HG03520 (cell line): Measurements from ENCODE around the gene PCDHGC5.

Experiments
- ATAC-seq: cut with Tn5 transposase; IDR thresholded peaks from one replicate; pipeline ENCODE4 v1.9.1; 2021; ENCODE audit warnings: mild to moderate bottlenecking, moderate library complexity; ENCODE audit not compliant: unreplicated experiment

The PCDHGC5 gene

GRCh38 chr5:141488591-141489561 lies at the start of gene PCDHGC5:
TSS of gene PCDHGC5 (plus strand) at chr5:141489081. CDS start at chr5:141489241, 160 bp downstream.
- no peak for ATAC-seq

GRCh38 chr5:141439411-141440141 lies 49.3 kb upstream of the PCDHGC5 start:
- no peak for ATAC-seq

- ATAC-seq: no peak
Measured at GRCh38 chr5:141440341-141440740, 48.5 kb upstream of the PCDHGC5 start.

- no peak for ATAC-seq
Measured at GRCh38 chr5:141441571-141442170, 47.2 kb upstream of the PCDHGC5 start.

- no peak for ATAC-seq
Measured at GRCh38 chr5:141465351-141465750, 23.5 kb upstream of the PCDHGC5 start.

GRCh38 chr5:141475625-141476131 lies 13.2 kb upstream of the PCDHGC5 start, which contains the start of gene PCDHGC3:
TSS of gene PCDHGC3 (plus strand) at chr5:141475966. CDS start at chr5:141476117, 151 bp downstream.
- ATAC-seq: peak; percentile 98

GRCh38 chr5:141476132-141476911 lies 12.6 kb upstream of the PCDHGC5 start:
- ATAC-seq: peak; percentile 17

- ATAC-seq: no peak
Measured at GRCh38 chr5:141477044-141477575, 11.8 kb upstream of the PCDHGC5 start.

GRCh38 chr5:141477815-141478214 lies 11.1 kb upstream of the PCDHGC5 start:
- ATAC-seq: no peak

GRCh38 chr5:141478321-141478945 lies 10.4 kb upstream of the PCDHGC5 start:
- ATAC-seq: no peak

- no peak for ATAC-seq
Measured at GRCh38 chr5:141479776-141480175, 9.1 kb upstream of the PCDHGC5 start.

GRCh38 chr5:141483902-141484301 lies 5.0 kb upstream of the PCDHGC5 start:
- no peak for ATAC-seq

GRCh38 chr5:141484310-141484640 lies 4.6 kb upstream of the PCDHGC5 start:
- no peak for ATAC-seq

- ATAC-seq: no peak
Measured at GRCh38 chr5:141484641-141485311, 4.1 kb upstream of the PCDHGC5 start, which contains the start of gene PCDHGC4. TSS of gene PCDHGC4 (plus strand) at chr5:141485030. CDS start at chr5:141485174, 144 bp downstream.

GRCh38 chr5:141485321-141486055 lies 3.4 kb upstream of the PCDHGC5 start:
- ATAC-seq: no peak

- ATAC-seq: no peak
Measured at GRCh38 chr5:141486091-141486490, 2.8 kb upstream of the PCDHGC5 start.

GRCh38 chr5:141487131-141487530 lies 1.8 kb upstream of the PCDHGC5 start:
- ATAC-seq: no peak

GRCh38 chr5:141489841-141490240 lies 960 bp downstream of the PCDHGC5 start:
- ATAC-seq: no peak
